ENCODE results near the gene SGTA.
A peak's percentile ranks its signal among the peaks of the same experiment; 100 is the strongest.

SGTA gene

GRCh38 chr19:2734589-2735288 lies 48.3 kb downstream of the SGTA start:
- DNase-seq = no peak
- intact Hi-C loops (cut with DNase I) = no loop called here

GRCh38 chr19:2733930-2734588 lies 49.0 kb downstream of the SGTA start:
- no peak for DNase-seq
- intact Hi-C loops (cut with DNase I) = no loop called here

- intact Hi-C loops (cut with DNase I) = no loop called here
- no peak for DNase-seq
Observed at GRCh38 chr19:2732883-2733282, 50.2 kb downstream of the SGTA start.

- intact Hi-C loops (cut with DNase I) = no loop called here
- DNase-seq = no peak
Observed at GRCh38 chr19:2732157-2732725, 50.8 kb downstream of the SGTA start.

GRCh38 chr19:2731181-2731995 lies 51.7 kb downstream of the SGTA start:
- intact Hi-C loops (cut with DNase I) = no loop called here

GRCh38 chr19:2729943-2730818 lies 52.9 kb downstream of the SGTA start:
- intact Hi-C loops (cut with DNase I) = no loop called here
- DNase-seq = no peak

More at GRCh38 chr19:2731181-2731995, 51.7 kb downstream of the SGTA start:
- no peak for DNase-seq

- intact Hi-C loops (cut with DNase I) = no loop called here
- no peak for DNase-seq
Observed at GRCh38 chr19:2728783-2729387, 54.2 kb downstream of the SGTA start.

- no peak for DNase-seq
- intact Hi-C loops (cut with DNase I) = no loop called here
Observed at GRCh38 chr19:2727640-2727944, 55.5 kb downstream of the SGTA start.

- DNase-seq = no peak
- intact Hi-C loops (cut with DNase I) = no loop called here
Observed at GRCh38 chr19:2726904-2727639, 56.0 kb downstream of the SGTA start.

GRCh38 chr19:2726160-2726855 lies 56.8 kb downstream of the SGTA start:
- DNase-seq = no peak
- intact Hi-C loops (cut with DNase I) = no loop called here

- intact Hi-C loops (cut with DNase I) = no loop called here
- no peak for DNase-seq
Observed at GRCh38 chr19:2724148-2724557, 58.9 kb downstream of the SGTA start.

- intact Hi-C loops (cut with DNase I) = no loop called here
- no peak for DNase-seq
Observed at GRCh38 chr19:2723747-2724146, 59.3 kb downstream of the SGTA start.

GRCh38 chr19:2723345-2723715 lies 59.7 kb downstream of the SGTA start:
- no peak for DNase-seq
- intact Hi-C loops (cut with DNase I) = no loop called here

- DNase-seq = peak in 9 of 42 donors; percentile 14 to 70 (median 51)
- intact Hi-C loops (cut with DNase I) = no loop called here
Observed at GRCh38 chr19:2722541-2723344, 60.3 kb downstream of the SGTA start.

- intact Hi-C loops (cut with DNase I) = no loop called here
- no peak for DNase-seq
Observed at GRCh38 chr19:2721570-2722540, 61.2 kb downstream of the SGTA start.

Data from head of caudate nucleus (tissue), 42 donors.